Ishikawa (cell line): ENCODE data around the gene PCMTD2.

ENCODE experiments used
- CEBPB ChIP-seq: IDR thresholded peaks from 2 replicates; pipeline ENCODE4 v1.6.1; 2012
- CREB1 ChIP-seq: IDR thresholded peaks from 2 replicates; pipeline ENCODE4 v1.6.1; 2012; ENCODE audit warnings: low read depth
- EGR1 ChIP-seq: IDR thresholded peaks from 2 replicates; pipeline ENCODE4 v1.6.1; 2012
- FOXM1 ChIP-seq: IDR thresholded peaks from 2 replicates; pipeline ENCODE4 v1.6.1; 2012; ENCODE audit warnings: low read depth, borderline replicate concordance
- NFIC ChIP-seq: IDR thresholded peaks from 2 replicates; pipeline ENCODE4 v1.6.1; 2012
- RAD21 ChIP-seq: IDR thresholded peaks from 2 replicates; pipeline ENCODE4 v1.6.1; 2012; ENCODE audit warnings: low read depth
- REST ChIP-seq: IDR thresholded peaks from 2 replicates; pipeline ENCODE4 v1.6.1; 2012; ENCODE audit warnings: low read depth, mild to moderate bottlenecking
- TAF1 ChIP-seq: IDR thresholded peaks from 2 replicates; pipeline ENCODE4 v1.6.1; 2012; ENCODE audit warnings: low read depth, mild to moderate bottlenecking
- TCF12 ChIP-seq: IDR thresholded peaks from 2 replicates; pipeline ENCODE4 v1.6.1; 2012; ENCODE audit warnings: low read depth
- TEAD4 ChIP-seq: IDR thresholded peaks from 2 replicates; pipeline ENCODE4 v1.6.1; 2012
- YY1 ChIP-seq: IDR thresholded peaks from 2 replicates; pipeline ENCODE4 v1.6.1; 2012; ENCODE audit warnings: low read depth
- ZBTB7A ChIP-seq: IDR thresholded peaks from 2 replicates; pipeline ENCODE4 v1.6.1; 2012; ENCODE audit warnings: low read depth
- TF ChIP-seq, protein P1 (sequence below): IDR thresholded peaks from 2 replicates; pipeline ENCODE4 v1.6.1; 2012

Gene PCMTD2

DNA sequence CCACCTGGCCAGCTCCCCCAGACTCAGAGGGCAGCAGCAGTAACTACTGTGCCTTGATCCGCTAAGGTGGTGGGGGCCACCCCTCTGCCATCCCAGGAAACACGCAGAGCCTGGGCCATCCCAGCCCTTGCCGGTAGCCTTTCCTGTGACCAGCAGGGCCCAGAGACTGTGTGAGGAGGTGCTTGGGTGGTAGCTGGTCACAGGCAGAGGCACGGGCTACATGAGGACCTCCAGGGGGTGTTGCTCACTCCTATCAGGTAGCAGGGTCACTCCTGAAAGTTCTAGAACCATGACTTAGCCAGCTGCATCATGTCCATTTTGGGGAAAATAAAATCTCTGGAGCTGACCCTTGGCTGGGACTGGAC is 22.8 kb downstream of the PCMTD2 start:
- TF ChIP-seq TCF12 = no peak

DNA sequence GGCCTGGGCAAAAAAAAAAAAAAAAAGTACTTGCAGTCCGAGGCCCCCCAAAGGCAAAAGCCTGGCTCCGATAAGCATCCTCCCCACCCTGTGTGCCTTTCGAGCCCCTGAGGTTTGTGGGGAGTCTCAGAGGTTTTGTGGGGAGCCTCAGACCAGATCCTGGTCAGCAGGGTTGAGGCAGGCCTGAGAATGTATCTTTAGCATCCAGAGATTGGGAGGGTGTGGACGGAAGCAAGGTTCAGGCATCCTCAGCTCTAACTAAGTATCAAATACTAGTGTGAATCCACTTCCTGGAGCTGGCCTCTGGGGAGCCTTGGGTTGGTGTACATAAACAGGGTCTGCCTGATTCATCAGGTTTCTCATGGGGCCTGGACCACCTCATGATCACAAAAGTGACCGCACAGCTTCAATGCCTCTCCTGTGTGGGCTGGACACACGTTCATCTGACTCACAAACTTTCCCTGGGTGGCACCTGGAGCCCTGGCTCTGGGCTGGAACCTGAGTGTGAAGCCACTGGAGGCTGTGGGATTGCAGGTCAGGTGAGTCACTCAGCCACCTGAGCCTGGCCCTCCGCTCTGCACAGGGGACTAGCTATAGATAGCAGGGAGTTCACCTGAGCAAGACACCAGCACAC is 24.4 kb downstream of the PCMTD2 start:
- TF ChIP-seq EGR1 = no peak
- TF ChIP-seq ZBTB7A = no peak
- TF ChIP-seq YY1 = no peak
- no peak for TF ChIP-seq RAD21
- TF ChIP-seq NFIC = no peak
- no peak for TF ChIP-seq TEAD4
- TF ChIP-seq FOXM1 = no peak
- TF ChIP-seq TAF1 = no peak
- no peak for TF ChIP-seq REST
- TF ChIP-seq TCF12 = no peak
- no peak for TF ChIP-seq CREB1
- TF ChIP-seq, protein P1, sequence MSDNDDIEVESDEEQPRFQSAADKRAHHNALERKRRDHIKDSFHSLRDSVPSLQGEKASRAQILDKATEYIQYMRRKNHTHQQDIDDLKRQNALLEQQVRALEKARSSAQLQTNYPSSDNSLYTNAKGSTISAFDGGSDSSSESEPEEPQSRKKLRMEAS = no peak

- TF ChIP-seq EGR1 = no peak
- no peak for TF ChIP-seq CREB1
- TF ChIP-seq FOXM1 = no peak
- no peak for TF ChIP-seq YY1
Measured at GRCh38 chr20:64280460-64280843, 24.9 kb downstream of the PCMTD2 start.

DNA sequence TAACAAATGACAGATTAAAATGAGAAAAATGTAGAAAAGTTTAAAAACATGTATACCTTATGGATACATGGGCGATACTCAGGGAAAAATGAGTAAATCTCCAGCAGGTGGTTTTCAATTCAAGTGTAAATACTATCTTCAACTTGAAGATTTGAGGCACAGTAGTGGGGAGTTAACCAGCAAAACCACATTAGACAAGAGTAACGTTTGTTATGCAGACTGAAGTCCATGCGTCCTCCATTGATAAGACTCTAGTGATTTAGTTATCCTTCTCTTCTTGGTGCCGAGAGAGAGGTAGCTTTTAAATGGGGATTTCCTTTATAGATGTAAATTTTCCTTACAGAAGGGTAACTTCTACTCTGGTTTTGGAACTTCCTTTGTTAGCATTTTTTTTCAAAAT is 28.1 kb downstream of the PCMTD2 start:
- TF ChIP-seq CEBPB (no peak), TAF1 (no peak)
- TF ChIP-seq, protein P1 = no peak

DNA sequence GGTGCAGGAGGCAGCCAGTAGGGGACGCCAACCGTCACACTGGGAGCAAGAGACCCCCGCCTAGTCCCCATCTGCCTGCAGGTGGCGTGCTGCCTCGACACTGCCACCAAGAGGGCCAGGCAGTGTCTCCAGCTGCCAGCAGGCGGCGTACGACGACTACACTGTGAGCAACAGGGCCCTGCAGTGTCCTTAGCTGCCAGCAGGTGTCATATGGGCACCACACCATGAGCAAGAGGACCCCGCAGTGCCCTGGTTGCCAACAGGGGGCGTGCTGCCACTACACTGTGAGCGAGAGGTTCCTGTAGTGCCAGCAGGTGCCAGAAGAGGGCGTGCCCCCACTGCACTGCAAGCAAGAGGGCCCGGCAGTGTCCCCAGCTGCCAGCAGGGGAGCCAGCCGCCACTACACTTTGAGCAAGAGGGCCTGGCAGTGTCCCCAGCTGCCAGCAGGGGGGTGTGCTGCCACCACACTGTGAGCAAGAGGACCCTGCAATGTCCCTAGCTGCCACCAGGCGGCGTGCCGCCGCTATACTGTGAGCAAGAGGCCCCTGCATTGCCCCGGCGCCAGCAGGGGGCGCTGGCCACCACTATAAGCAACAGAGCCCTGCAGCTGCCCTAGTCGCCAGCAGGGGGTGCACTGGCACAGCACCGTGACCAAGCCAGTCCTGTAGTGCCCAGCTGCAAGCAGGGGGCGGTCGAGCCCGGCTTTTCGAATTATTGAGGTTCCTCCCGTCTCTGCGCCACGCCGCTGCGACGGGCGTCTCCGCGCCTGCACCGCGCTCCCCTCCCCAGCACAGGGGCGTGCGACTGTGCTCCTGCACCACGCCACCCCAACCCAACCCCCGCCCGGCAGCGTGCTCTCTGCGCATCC is 30.3 kb downstream of the PCMTD2 start:
- peak; percentile 37 for TF ChIP-seq RAD21
- TF ChIP-seq TCF12 = peak; percentile 23; the same call in 1 of the 2 replicates

DNA sequence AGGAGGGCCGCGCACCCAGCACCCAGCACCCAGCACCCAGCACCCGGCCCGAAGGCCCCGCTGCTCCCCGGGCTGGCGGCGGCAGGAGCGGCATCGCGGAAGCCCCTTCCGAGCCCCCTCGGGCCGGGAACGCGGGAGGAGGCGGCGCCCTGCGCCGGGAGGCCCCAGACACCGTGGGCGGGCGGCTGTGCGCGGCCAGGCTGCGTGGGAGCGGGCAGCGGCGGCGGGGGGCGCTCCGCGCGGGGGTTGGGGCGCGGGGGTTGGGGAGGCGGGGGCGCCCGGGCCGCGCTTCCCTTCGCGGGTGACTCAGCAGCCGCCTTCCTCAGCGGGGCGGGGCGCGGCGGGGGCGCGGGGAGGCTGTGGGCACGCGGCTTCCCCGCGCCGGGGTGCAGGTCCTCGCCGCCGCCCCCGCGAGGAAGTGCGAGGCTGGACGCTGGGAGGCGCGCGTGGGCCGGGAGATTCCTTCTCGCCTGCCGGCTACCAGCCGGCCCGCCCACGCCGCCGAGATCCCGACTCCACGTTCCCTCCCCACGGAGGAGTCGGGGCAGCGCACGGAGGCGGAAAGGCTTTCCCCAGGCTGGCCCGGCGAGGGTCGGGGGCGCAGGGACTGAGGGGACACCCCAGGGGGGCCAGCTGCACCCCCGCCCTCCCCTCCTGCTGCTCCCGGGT is 61.0 kb downstream of the PCMTD2 start:
- peak; percentile 33; the same call in 1 of the 2 replicates for TF ChIP-seq EGR1
